GM23338 (cell line): Measurements from ENCODE around the gene TWSG1. TPM values are rescaled to one million over a fixed set of nuclear protein-coding genes. Genes with fewer than 3 reads are reported as not detected.
"Not testable (repeated sequence)": the region's sequence is repeated elsewhere in the genome, so short reads cannot be mapped to it uniquely, and the experiment has no call there.

Source experiments
- ATAC-seq: fragments of 200-7000 bp; cut with Tn5 transposase; 3 replicates; pipeline ENCODE4 v1.9.1; 2020
- DNase-seq: peaks from one replicate; pipeline ENCODE4 v3.0.0-alpha.2; 2015; ENCODE audit warnings: low spot score
- H2AFZ ChIP-seq: fragments of 200-600 bp; sonication (generic); 2 replicates; pipeline ENCODE4 v1.8.0; 2016; ENCODE audit warnings: antibody characterized with exemption, mild to moderate bottlenecking, moderate library complexity
- H3F3A ChIP-seq: fragments of 200-600 bp; sonication (generic); replicated peaks from 2 replicates; pipeline ENCODE4 v1.8.0; 2017; ENCODE audit warnings: antibody characterized with exemption, mixed run types, low read depth
- H3K27ac ChIP-seq: fragments of 200-600 bp; sonication (generic); 2 replicates; pipeline ENCODE4 v1.6.1; 2016; ENCODE audit warnings: low read depth
- H3K27me3 ChIP-seq: fragments of 200-600 bp; sonication (generic); 2 replicates; pipeline ENCODE4 v1.8.0; 2016; ENCODE audit warnings: mild to moderate bottlenecking, mixed run types, moderate library complexity; ENCODE audit not compliant: insufficient read depth
- H3K36me3 ChIP-seq: fragments of 200-600 bp; sonication (generic); 2 replicates; pipeline ENCODE4 v1.8.0; 2016; ENCODE audit warnings: mild to moderate bottlenecking; ENCODE audit not compliant: insufficient read depth
- H3K4me1 ChIP-seq: fragments of 200-600 bp; sonication (generic); 2 replicates; pipeline ENCODE4 v1.8.0; 2016; ENCODE audit warnings: mild to moderate bottlenecking, moderate library complexity; ENCODE audit not compliant: insufficient read depth
- H3K4me2 ChIP-seq: fragments of 200-600 bp; sonication (generic); 2 replicates; pipeline ENCODE4 v1.7.1; 2017; ENCODE audit warnings: mixed run types
- H3K4me3 ChIP-seq: fragments of 200-600 bp; sonication (generic); 2 replicates; pipeline ENCODE4 v1.6.1; 2016; ENCODE audit warnings: mixed run types
- H3K79me2 ChIP-seq: fragments of 200-600 bp; sonication (generic); replicated peaks from 2 replicates; pipeline ENCODE4 v1.8.0; 2017; ENCODE audit warnings: mild to moderate bottlenecking; ENCODE audit not compliant: insufficient read depth
- H3K9me2 ChIP-seq: fragments of 200-600 bp; sonication (generic); 2 replicates; pipeline ENCODE4 v1.8.0; 2017; ENCODE audit not compliant: insufficient read depth
- H4K20me1 ChIP-seq: fragments of 200-600 bp; sonication (generic); replicated peaks from 2 replicates; pipeline ENCODE4 v1.8.0; 2017; ENCODE audit warnings: mild to moderate bottlenecking; ENCODE audit not compliant: insufficient read depth
- H3K27ac Mint-ChIP-seq: 2 replicates; pipeline ENCODE4 v1.8.0; 2020; ENCODE audit warnings: inconsistent platforms, mild to moderate bottlenecking, moderate library complexity, mixed read lengths
- H3K27me3 Mint-ChIP-seq: 3 replicates; pipeline ENCODE4 v1.8.0; 2022; ENCODE audit warnings: low read depth, mild to moderate bottlenecking, moderate library complexity, mixed read lengths, inconsistent platforms; ENCODE audit not compliant: insufficient read depth, poor library complexity
- H3K36me3 Mint-ChIP-seq: 3 replicates; pipeline ENCODE4 v1.8.0; 2021; ENCODE audit warnings: low read depth, mild to moderate bottlenecking, inconsistent platforms, moderate library complexity, mixed read lengths
- H3K4me1 Mint-ChIP-seq: 3 replicates; pipeline ENCODE4 v1.8.0; 2020; ENCODE audit warnings: mild to moderate bottlenecking, inconsistent platforms, mixed read lengths
- H3K4me3 Mint-ChIP-seq: 3 replicates; pipeline ENCODE4 v1.8.0; 2021; ENCODE audit warnings: moderate library complexity, mild to moderate bottlenecking, inconsistent platforms, mixed read lengths
- H3K9me3 Mint-ChIP-seq: 3 replicates; pipeline ENCODE4 v1.8.0; 2020; ENCODE audit warnings: moderate library complexity, mild to moderate bottlenecking, inconsistent platforms, mixed read lengths
- CREB1 ChIP-seq: fragments of 250-450 bp; sonication (Bioruptor Pico); IDR thresholded peaks from 2 replicates; pipeline ENCODE4 v1.5.0; 2020; ENCODE audit warnings: low read depth, mild to moderate bottlenecking, moderate library complexity
- POLR2AphosphoS5 ChIP-seq: IDR thresholded peaks from 2 replicates; pipeline ENCODE4 v1.6.1; 2016; ENCODE audit warnings: antibody characterized with exemption, low read depth
- ZNF114 ChIP-seq: fragments of 250-450 bp; sonication (Bioruptor Pico); IDR thresholded peaks from 2 replicates; pipeline ENCODE4 v1.5.0; 2020; ENCODE audit warnings: mild to moderate bottlenecking, moderate library complexity
- ZNF331 ChIP-seq: fragments of 250-450 bp; sonication (Bioruptor Pico); IDR thresholded peaks from 2 replicates; pipeline ENCODE4 v1.5.0; 2020; ENCODE audit warnings: low read depth, mild to moderate bottlenecking, moderate library complexity
- polyA plus RNA-seq: library from polyadenylated mRNA; unstranded; fragments of >200 nt; fragmentation: Nextera tagmentation; extraction: Ambion mirVana; gene quantifications from 2 replicates; pipeline ENCODE4 v1.2.1, GENCODE V29; 2016
- total RNA-seq: library from RNA; depleted of rRNA; stranded (reverse); fragments of >200 nt; shearing (Covaris generic); gene quantifications from 2 replicates; pipeline ENCODE4 v1.2.3, GENCODE V29; 2014
- TF ChIP-seq, protein P1 (sequence below), 2 experiments: fragments of 200-600 bp in 1 of 2; sonication (generic) in 1 of 2; conservative IDR thresholded peaks; 2 replicates each; pipeline versions ENCODE4 v1.5.1 to v1.6.1; 2016 to 2017; ENCODE audit warnings: antibody characterized with exemption in 2 of 2, low read depth in 2 of 2, mild to moderate bottlenecking in 2 of 2, moderate library complexity in 1 of 2
- TF ChIP-seq, protein P2 (sequence below): fragments of 250-450 bp; sonication (Bioruptor Pico); IDR thresholded peaks from 2 replicates; pipeline ENCODE4 v1.5.0; 2020; ENCODE audit warnings: mild to moderate bottlenecking, moderate library complexity

TWSG1 gene
- total and polyA plus RNA-seq, 2 experiments from 2014 or later: 11.5 to 29.1 TPM

DNA sequence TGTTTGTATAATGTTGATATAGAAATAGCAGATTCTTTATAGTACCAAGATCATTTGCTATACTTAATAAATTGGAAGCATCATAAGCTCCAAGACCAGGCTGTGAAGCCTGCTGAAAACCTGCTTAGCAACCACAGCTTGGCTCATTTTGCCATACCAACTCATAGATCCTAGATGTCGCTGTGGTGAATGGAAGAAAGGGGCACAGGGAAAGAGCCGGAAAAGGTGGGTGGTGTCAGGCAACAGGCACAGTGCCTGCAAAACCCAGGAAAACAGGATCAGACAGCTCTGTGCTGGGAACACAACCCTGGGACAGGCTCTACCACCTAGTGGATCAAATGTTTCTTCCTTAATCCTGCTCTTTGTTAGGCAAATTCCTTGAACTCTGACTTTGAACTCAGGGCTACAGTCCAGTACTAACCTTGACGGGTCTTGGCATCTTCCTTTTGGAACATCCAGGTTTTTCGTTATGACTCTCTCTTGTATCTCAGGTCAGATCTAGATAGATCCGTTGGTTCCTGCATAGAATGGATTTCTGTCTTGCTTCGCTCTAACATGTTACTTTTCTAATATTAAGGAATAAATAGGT lies 31.6 kb downstream of the TWSG1 start:
- DNase-seq (peak; percentile 91), ATAC-seq (peak; percentile 100)
- no peaks in the 10 kb centered on the region for H3K36me3 ChIP-seq
- H3K4me3 Mint-ChIP-seq: no peak overlapping the region
- H4K20me1 ChIP-seq: no peaks in the 10 kb centered on the region
- no peaks in the 10 kb centered on the region for H3K4me1 ChIP-seq
- H3K27me3 ChIP-seq: no peaks in the 10 kb centered on the region
- no peak overlapping the region for H2AFZ ChIP-seq
- H3F3A ChIP-seq: no peaks in the 10 kb centered on the region
- TF ChIP-seq CREB1 (CRISPR knock-in tag): 0 out of 2 replicates have a peak, but pooled peaks have one; percentile 32
- TF ChIP-seq, protein P1, sequence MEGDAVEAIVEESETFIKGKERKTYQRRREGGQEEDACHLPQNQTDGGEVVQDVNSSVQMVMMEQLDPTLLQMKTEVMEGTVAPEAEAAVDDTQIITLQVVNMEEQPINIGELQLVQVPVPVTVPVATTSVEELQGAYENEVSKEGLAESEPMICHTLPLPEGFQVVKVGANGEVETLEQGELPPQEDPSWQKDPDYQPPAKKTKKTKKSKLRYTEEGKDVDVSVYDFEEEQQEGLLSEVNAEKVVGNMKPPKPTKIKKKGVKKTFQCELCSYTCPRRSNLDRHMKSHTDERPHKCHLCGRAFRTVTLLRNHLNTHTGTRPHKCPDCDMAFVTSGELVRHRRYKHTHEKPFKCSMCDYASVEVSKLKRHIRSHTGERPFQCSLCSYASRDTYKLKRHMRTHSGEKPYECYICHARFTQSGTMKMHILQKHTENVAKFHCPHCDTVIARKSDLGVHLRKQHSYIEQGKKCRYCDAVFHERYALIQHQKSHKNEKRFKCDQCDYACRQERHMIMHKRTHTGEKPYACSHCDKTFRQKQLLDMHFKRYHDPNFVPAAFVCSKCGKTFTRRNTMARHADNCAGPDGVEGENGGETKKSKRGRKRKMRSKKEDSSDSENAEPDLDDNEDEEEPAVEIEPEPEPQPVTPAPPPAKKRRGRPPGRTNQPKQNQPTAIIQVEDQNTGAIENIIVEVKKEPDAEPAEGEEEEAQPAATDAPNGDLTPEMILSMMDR (conservative IDR thresholded peaks at IDR 0.05; ENCODE audit: low read depth in 2 of 2): peak; percentile 56 to 71
- no peak for TF ChIP-seq ZNF331
- peaks cover 1% of the 10 kb centered on the region for H3K27me3 Mint-ChIP-seq
- H3K36me3 Mint-ChIP-seq: peaks cover 20% of the 10 kb centered on the region
- no peak overlapping the region for H3K4me2 ChIP-seq
- H3K4me1 Mint-ChIP-seq: peaks cover 9% of the 10 kb centered on the region
- 0 out of 2 replicates have a peak overlapping the region, but pooled peaks have one; percentile 6 for H3K27ac Mint-ChIP-seq
- H3K9me2 ChIP-seq: no peaks in the 10 kb centered on the region
- no peak overlapping the region for H3K27ac ChIP-seq
- H3K9me3 Mint-ChIP-seq: peaks cover 12% of the 10 kb centered on the region; the same call in 2 of the 3 replicates
- no peak overlapping the region for H3K4me3 ChIP-seq
- no peaks in the 10 kb centered on the region for H3K79me2 ChIP-seq

DNA sequence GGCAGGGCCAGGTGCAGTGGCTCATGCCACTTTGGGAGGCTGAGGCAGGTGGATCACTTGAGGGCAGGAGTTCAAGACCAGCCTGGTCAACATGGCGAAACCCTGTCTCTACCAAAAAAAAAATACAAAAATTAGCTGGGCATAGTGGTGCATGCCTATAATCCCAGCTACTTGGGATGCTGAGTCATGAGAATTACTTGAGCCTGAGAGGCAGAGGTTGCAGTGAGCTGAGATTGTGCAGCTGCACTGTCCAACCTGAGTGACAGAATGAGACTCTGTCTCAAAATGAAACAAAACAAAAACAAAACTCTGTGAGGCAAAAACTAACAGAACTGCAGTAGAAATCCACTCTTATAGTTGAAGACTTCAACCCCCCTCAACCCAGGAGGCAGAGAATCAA lies 38.7 kb downstream of the TWSG1 start:
- ATAC-seq, H3K27ac Mint-ChIP-seq, DNase-seq, H3K4me1 Mint-ChIP-seq, H3K27ac ChIP-seq, H4K20me1 ChIP-seq, H3K27me3 ChIP-seq, H3F3A ChIP-seq, H3K4me3 Mint-ChIP-seq, H3K27me3 Mint-ChIP-seq, H2AFZ ChIP-seq, H3K9me3 Mint-ChIP-seq, H3K36me3 Mint-ChIP-seq, H3K9me2 ChIP-seq, H3K4me1 ChIP-seq, H3K79me2 ChIP-seq, H3K36me3 ChIP-seq, H3K4me2 ChIP-seq, H3K4me3 ChIP-seq: not testable (repeated sequence)

DNA sequence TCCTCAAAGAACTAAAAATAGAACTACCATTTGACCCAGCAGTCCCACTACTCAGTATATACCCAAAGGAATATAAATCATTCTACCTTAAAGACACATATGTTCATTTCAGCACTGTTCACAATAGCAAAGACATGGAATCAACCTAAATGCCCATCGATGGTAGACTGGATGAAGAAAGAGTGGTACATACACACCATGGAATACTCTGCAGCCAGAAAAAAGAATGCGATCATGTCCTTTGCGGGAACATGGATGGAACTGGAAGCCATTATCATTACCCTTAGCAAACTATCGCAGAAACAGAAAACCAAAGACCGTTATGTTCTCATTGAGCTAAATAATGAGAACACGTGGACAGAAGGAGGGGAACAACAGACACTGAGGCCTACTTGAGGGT lies 44.5 kb downstream of the TWSG1 start:
- Mint-ChIP-seq H3K9me3 (no peaks in the 10 kb centered on the region; the same call in 2 of the 3 replicates), H3K36me3 (peaks cover 7% of the 10 kb centered on the region; the same call in 2 of the 3 replicates), H3K4me3 (no peak overlapping the region), H3K27me3 (peaks cover 3% of the 10 kb centered on the region), H3K4me1 (peaks cover 10% of the 10 kb centered on the region), H3K27ac (no peak overlapping the region)
- H2AFZ ChIP-seq: no peak overlapping the region
- ATAC-seq (no peak), DNase-seq (no peak)
- H3K4me3 ChIP-seq: no peak overlapping the region
- H3K79me2 ChIP-seq: no peaks in the 10 kb centered on the region
- no peak overlapping the region for H3K4me2 ChIP-seq
- H3K36me3 ChIP-seq: no peaks in the 10 kb centered on the region
- peaks cover 11% of the 10 kb centered on the region for H3K4me1 ChIP-seq
- no peak overlapping the region for H3K27ac ChIP-seq
- H3K9me2 ChIP-seq: no peaks in the 10 kb centered on the region
- no peaks in the 10 kb centered on the region for H3F3A ChIP-seq
- H4K20me1 ChIP-seq: no peaks in the 10 kb centered on the region
- H3K27me3 ChIP-seq: no peaks in the 10 kb centered on the region
- TF ChIP-seq ZNF331 (no peak), ZNF114 (CRISPR knock-in tag) (no peak), POLR2AphosphoS5 (no peak)
- TF ChIP-seq, protein P2, sequence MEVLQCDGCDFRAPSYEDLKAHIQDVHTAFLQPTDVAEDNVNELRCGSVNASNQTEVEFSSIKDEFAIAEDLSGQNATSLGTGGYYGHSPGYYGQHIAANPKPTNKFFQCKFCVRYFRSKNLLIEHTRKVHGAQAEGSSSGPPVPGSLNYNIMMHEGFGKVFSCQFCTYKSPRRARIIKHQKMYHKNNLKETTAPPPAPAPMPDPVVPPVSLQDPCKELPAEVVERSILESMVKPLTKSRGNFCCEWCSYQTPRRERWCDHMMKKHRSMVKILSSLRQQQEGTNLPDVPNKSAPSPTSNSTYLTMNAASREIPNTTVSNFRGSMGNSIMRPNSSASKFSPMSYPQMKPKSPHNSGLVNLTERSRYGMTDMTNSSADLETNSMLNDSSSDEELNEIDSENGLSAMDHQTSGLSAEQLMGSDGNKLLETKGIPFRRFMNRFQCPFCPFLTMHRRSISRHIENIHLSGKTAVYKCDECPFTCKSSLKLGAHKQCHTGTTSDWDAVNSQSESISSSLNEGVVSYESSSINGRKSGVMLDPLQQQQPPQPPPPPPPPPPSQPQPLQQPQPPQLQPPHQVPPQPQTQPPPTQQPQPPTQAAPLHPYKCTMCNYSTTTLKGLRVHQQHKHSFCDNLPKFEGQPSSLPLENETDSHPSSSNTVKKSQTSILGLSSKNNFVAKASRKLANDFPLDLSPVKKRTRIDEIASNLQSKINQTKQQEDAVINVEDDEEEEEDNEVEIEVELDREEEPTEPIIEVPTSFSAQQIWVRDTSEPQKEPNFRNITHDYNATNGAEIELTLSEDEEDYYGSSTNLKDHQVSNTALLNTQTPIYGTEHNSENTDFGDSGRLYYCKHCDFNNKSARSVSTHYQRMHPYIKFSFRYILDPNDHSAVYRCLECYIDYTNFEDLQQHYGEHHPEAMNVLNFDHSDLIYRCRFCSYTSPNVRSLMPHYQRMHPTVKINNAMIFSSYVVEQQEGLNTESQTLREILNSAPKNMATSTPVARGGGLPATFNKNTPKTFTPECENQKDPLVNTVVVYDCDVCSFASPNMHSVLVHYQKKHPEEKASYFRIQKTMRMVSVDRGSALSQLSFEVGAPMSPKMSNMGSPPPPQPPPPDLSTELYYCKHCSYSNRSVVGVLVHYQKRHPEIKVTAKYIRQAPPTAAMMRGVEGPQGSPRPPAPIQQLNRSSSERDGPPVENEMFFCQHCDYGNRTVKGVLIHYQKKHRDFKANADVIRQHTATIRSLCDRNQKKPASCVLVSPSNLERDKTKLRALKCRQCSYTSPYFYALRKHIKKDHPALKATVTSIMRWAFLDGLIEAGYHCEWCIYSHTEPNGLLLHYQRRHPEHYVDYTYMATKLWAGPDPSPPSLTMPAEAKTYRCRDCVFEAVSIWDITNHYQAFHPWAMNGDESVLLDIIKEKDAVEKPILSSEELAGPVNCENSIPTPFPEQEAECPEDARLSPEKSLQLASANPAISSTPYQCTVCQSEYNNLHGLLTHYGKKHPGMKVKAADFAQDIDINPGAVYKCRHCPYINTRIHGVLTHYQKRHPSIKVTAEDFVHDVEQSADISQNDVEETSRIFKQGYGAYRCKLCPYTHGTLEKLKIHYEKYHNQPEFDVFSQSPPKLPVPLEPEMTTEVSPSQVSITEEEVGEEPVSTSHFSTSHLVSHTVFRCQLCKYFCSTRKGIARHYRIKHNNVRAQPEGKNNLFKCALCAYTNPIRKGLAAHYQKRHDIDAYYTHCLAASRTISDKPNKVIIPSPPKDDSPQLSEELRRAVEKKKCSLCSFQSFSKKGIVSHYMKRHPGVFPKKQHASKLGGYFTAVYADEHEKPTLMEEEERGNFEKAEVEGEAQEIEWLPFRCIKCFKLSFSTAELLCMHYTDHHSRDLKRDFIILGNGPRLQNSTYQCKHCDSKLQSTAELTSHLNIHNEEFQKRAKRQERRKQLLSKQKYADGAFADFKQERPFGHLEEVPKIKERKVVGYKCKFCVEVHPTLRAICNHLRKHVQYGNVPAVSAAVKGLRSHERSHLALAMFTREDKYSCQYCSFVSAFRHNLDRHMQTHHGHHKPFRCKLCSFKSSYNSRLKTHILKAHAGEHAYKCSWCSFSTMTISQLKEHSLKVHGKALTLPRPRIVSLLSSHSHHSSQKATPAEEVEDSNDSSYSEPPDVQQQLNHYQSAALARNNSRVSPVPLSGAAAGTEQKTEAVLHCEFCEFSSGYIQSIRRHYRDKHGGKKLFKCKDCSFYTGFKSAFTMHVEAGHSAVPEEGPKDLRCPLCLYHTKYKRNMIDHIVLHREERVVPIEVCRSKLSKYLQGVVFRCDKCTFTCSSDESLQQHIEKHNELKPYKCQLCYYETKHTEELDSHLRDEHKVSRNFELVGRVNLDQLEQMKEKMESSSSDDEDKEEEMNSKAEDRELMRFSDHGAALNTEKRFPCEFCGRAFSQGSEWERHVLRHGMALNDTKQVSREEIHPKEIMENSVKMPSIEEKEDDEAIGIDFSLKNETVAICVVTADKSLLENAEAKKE (CRISPR knock-in tag): no peak
